Caco-2 (cell line): ENCODE measurements around the gene COX14. TPM values are rescaled to one million over a fixed set of nuclear protein-coding genes. Genes with fewer than 3 reads are reported as not detected.

Experiments
- BruUV-seq: library from RNA; stranded (reverse); fragments of 400-500 nt; replicated peaks from 2 replicates; lab custom pipeline; 2021; lab: Mats Ljungman, UMichigan
- CTCF ChIA-PET: fragments of 300-600 bp; sonication (Branson Sonifier 250); formaldehyde crosslinking; loops from one replicate; lab custom pipeline; 2022; ENCODE audit warnings: antibody characterized with exemption; lab: Charles Lee
- POLR2A ChIA-PET: fragments of 300-600 bp; sonication (Branson Sonifier 250); formaldehyde crosslinking; loops from one replicate; lab custom pipeline; 2022; ENCODE audit warnings: antibody characterized with exemption; lab: Charles Lee
- DNase-seq, 2 experiments: peaks; one replicate each; pipeline versions ENCODE4 v3.0.0 to v3.0.0-alpha.2; 2020 to 2022
- H3K27me3 ChIP-seq: replicated peaks from 2 replicates; pipeline ENCODE4 v1.6.0; 2011; ENCODE audit warnings: low read length; ENCODE audit not compliant: control insufficient read depth, insufficient read depth
- H3K36me3 ChIP-seq: 2 replicates; pipeline ENCODE4 v1.5.1; 2011; ENCODE audit warnings: low read length; ENCODE audit not compliant: control insufficient read depth, insufficient read depth
- H3K4me1 ChIP-seq: fragments of 250-450 bp; sonication (Bioruptor Pico); 2 replicates; pipeline ENCODE4 v1.5.1; 2020; ENCODE audit warnings: mild to moderate bottlenecking
- H3K4me3 ChIP-seq: 2 replicates; pipeline ENCODE4 v1.5.1; 2011; ENCODE audit warnings: low read depth, mild to moderate bottlenecking, control low read depth, low read length
- H3K9me3 ChIP-seq: fragments of 250-450 bp; sonication (Bioruptor Pico); 2 replicates; pipeline ENCODE4 v1.5.1; 2020; ENCODE audit warnings: mild to moderate bottlenecking, moderate library complexity
- H3K27ac Mint-ChIP-seq: one replicate; pipeline ENCODE4 v1.8.0; 2022; ENCODE audit warnings: mixed read lengths; ENCODE audit not compliant: unreplicated experiment
- H3K27me3 Mint-ChIP-seq: one replicate; pipeline ENCODE4 v1.8.0; 2022; ENCODE audit warnings: mixed read lengths; ENCODE audit not compliant: insufficient read depth, unreplicated experiment
- H3K36me3 Mint-ChIP-seq: one replicate; pipeline ENCODE4 v1.8.0; 2022; ENCODE audit warnings: mild to moderate bottlenecking, mixed read lengths; ENCODE audit not compliant: insufficient read depth, unreplicated experiment
- H3K4me1 Mint-ChIP-seq: one replicate; pipeline ENCODE4 v1.8.0; 2022; ENCODE audit warnings: low read depth, mixed read lengths; ENCODE audit not compliant: unreplicated experiment
- H3K4me3 Mint-ChIP-seq: one replicate; pipeline ENCODE4 v1.8.0; 2022; ENCODE audit warnings: mild to moderate bottlenecking, moderate library complexity, mixed read lengths; ENCODE audit not compliant: unreplicated experiment
- H3K9me3 Mint-ChIP-seq: one replicate; pipeline ENCODE4 v1.8.0; 2022; ENCODE audit warnings: mixed read lengths; ENCODE audit not compliant: unreplicated experiment
- intact Hi-C: fragments of 100-400 bp; cut with micrococcal nuclease; formaldehyde crosslinking; loops from one replicate; pipeline ENCODE4 v1.10.0; 2022; ENCODE audit not compliant: unreplicated experiment
- total RNA-seq: library from RNA; stranded (reverse); gene quantifications from 2 replicates; pipeline ENCODE4 v1.2.3, GENCODE V29; 2022
- TF ChIP-seq, protein P1 (sequence below), 2 experiments: fragments of 200-600 bp in 1 of 2; IDR thresholded peaks; 1 replicate in 1 of 2; 2 replicates in 1 of 2; pipeline versions ENCODE4 v1.5.1 to v1.8.0; 2011 to 2022; ENCODE audit warnings: antibody characterized with exemption in 1 of 2, control low read depth in 1 of 2, inconsistent platforms in 1 of 2, low read depth in 1 of 2, low read length in 1 of 2, mild to moderate bottlenecking in 1 of 2, moderate library complexity in 1 of 2; ENCODE audit not compliant: insufficient read depth in 1 of 2, severe bottlenecking in 1 of 2, unreplicated experiment in 1 of 2

Gene COX14
- total RNA-seq, 1 experiment from 2014 or later, result 86.3 TPM

GRCh38 chr12:50102131-50102531 lies 9.9 kb upstream of the COX14 start:
- no peak overlapping the region for H3K4me3 ChIP-seq
- peaks cover 30% of the 10 kb centered on the region for H3K4me1 ChIP-seq
- ChIA-PET CTCF (interaction anchor here (0.6 to 3.4 kb wide), 6 partner anchors 9 to 74 kb away, joined by 3 to 53 read pairs (median 4); partner anchors contain the start of genes CERS5, COX14 and SMARCD1), POLR2A (interaction anchor here (1.7 kb wide), 1 partner anchor 10 kb away, joined by 8 read pairs; the partner anchor contains the start of gene COX14)
- TF ChIP-seq, protein P1, sequence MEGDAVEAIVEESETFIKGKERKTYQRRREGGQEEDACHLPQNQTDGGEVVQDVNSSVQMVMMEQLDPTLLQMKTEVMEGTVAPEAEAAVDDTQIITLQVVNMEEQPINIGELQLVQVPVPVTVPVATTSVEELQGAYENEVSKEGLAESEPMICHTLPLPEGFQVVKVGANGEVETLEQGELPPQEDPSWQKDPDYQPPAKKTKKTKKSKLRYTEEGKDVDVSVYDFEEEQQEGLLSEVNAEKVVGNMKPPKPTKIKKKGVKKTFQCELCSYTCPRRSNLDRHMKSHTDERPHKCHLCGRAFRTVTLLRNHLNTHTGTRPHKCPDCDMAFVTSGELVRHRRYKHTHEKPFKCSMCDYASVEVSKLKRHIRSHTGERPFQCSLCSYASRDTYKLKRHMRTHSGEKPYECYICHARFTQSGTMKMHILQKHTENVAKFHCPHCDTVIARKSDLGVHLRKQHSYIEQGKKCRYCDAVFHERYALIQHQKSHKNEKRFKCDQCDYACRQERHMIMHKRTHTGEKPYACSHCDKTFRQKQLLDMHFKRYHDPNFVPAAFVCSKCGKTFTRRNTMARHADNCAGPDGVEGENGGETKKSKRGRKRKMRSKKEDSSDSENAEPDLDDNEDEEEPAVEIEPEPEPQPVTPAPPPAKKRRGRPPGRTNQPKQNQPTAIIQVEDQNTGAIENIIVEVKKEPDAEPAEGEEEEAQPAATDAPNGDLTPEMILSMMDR (IDR thresholded peaks at IDR 0.05; ENCODE audit: insufficient read depth in 1 of 2, low read depth in 1 of 2, low read length in 1 of 2, severe bottlenecking in 1 of 2, unreplicated experiment in 1 of 2), result no peak
- BruUV-seq, result no TSS peak
- H3K36me3 Mint-ChIP-seq, result peaks cover 52% of the 10 kb centered on the region
- intact Hi-C loops, result no loop called here
- no peaks in the 10 kb centered on the region for H3K27me3 Mint-ChIP-seq
- H3K4me3 Mint-ChIP-seq, result no peak overlapping the region
- H3K27ac Mint-ChIP-seq, result no peak overlapping the region
- H3K9me3 ChIP-seq, result no peaks in the 10 kb centered on the region
- DNase-seq, result no peak
- H3K36me3 ChIP-seq, result peaks cover 8% of the 10 kb centered on the region; the same call in 1 of the 2 replicates
- H3K4me1 Mint-ChIP-seq, result peaks cover 19% of the 10 kb centered on the region
- H3K27me3 ChIP-seq, result no peaks in the 10 kb centered on the region
- no peaks in the 10 kb centered on the region for H3K9me3 Mint-ChIP-seq

DNA sequence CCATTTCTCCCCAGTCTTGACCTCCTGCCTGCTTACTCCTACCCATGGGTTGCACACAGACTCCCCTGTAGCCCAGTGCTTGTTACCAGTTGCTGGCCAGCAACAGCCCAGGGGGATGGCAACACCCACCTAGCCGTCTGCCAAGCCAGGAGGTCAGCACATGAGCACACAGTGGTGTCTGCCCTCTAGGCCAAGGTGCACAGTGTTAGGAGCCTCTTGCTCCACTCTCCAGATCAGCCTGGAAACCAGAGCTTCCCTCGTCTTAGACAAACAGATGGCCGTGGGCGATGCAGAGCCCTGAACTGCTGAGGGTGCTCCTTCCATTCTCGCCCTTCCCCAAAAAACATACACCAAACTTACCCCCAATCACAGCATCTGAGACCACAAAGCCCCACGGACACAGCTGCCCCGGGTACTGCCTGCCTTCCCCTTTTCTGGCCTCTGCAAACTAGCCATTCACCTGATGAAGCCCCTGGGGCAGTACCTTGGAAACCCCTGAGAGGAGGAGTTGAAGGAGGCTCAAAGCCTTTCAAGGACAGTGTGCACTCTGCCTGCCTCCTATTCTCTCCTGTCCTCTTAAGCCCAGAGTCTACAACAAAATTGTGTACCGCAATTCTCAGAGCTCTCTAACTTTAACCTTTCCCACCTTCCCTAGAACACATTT lies 9.3 kb upstream of the COX14 start:
- H3K4me3 Mint-ChIP-seq, result no peak overlapping the region
- H3K9me3 Mint-ChIP-seq, result no peaks in the 10 kb centered on the region
- Histone ChIP-seq H3K36me3 (peaks cover 8% of the 10 kb centered on the region; the same call in 1 of the 2 replicates), H3K4me3 (no peak overlapping the region), H3K9me3 (no peaks in the 10 kb centered on the region), H3K27me3 (no peaks in the 10 kb centered on the region), H3K4me1 (peaks cover 30% of the 10 kb centered on the region)
- H3K4me1 Mint-ChIP-seq, result peaks cover 19% of the 10 kb centered on the region
- H3K36me3 Mint-ChIP-seq, result peaks cover 46% of the 10 kb centered on the region
- POLR2A ChIA-PET, result interaction anchor here (0.6 to 1.7 kb wide), 2 partner anchors 10 to 28 kb away, joined by 7 to 8 read pairs; partner anchors contain the start of gene COX14
- no peaks in the 10 kb centered on the region for H3K27me3 Mint-ChIP-seq
- BruUV-seq, result no TSS peak
- H3K27ac Mint-ChIP-seq, result no peak overlapping the region
- TF ChIP-seq, protein P1 (IDR thresholded peaks at IDR 0.05; ENCODE audit: insufficient read depth in 1 of 2, low read depth in 1 of 2, low read length in 1 of 2, severe bottlenecking in 1 of 2, unreplicated experiment in 1 of 2), result no peak
- intact Hi-C loops, result no loop called here
- DNase-seq, result no peak
- CTCF ChIA-PET, result interaction anchor here (0.6 to 3.4 kb wide), 9 partner anchors 8 to 135 kb away, joined by 3 to 53 read pairs (median 4); partner anchors contain the start of genes CERS5, COX14 and SMARCD1

DNA sequence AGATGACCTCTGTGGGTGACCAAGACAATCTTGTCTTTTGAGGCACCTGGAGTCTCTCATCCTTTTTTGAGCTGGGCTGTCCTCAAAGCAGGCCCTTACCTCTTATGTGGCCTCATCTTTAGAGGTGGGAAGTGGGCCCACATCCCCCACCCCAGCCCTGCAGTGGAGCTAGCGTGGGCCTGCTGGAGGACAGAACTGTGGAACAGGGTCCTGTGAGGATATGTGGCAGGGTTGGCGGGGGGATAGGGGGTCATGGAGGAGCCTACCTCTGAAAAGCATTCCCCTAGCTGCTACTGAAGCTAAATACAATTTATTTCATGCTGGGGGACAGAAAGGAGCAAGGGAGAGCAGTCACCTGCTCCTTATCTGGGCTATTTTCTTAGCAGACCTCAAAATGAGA lies 8.7 kb upstream of the COX14 start:
- H3K4me1 Mint-ChIP-seq, result peaks cover 19% of the 10 kb centered on the region
- POLR2A ChIA-PET, result interaction anchor here (0.6 kb wide), 1 partner anchor 28 kb away, joined by 7 read pairs; no protein-coding TSS in a partner anchor
- no TSS peak for BruUV-seq
- H3K27me3 Mint-ChIP-seq, result no peaks in the 10 kb centered on the region
- DNase-seq, result no peak
- Histone ChIP-seq H3K4me1 (peaks cover 30% of the 10 kb centered on the region), H3K36me3 (peaks cover 8% of the 10 kb centered on the region; the same call in 1 of the 2 replicates), H3K9me3 (no peaks in the 10 kb centered on the region), H3K4me3 (no peak overlapping the region), H3K27me3 (no peaks in the 10 kb centered on the region)
- TF ChIP-seq, protein P1 (IDR thresholded peaks at IDR 0.05; ENCODE audit: insufficient read depth in 1 of 2, low read depth in 1 of 2, low read length in 1 of 2, severe bottlenecking in 1 of 2, unreplicated experiment in 1 of 2), result no peak
- no peaks in the 10 kb centered on the region for H3K9me3 Mint-ChIP-seq
- CTCF ChIA-PET, result interaction anchor here (0.6 to 1.4 kb wide), 6 partner anchors 9 to 136 kb away, joined by 3 to 11 read pairs (median 4); partner anchors contain the start of gene COX14
- H3K36me3 Mint-ChIP-seq, result peaks cover 40% of the 10 kb centered on the region
- no peak overlapping the region for H3K4me3 Mint-ChIP-seq
- intact Hi-C loops, result no loop called here
- no peak overlapping the region for H3K27ac Mint-ChIP-seq
